Activated CD4-positive, CD25-positive, alpha-beta regulatory T cell treated with anti-CD3 and anti-CD28 coated beads, Interleukin-2, amount 50 U/mL, for 24 hours (primary cell): ENCODE measurements around the gene CBFA2T2.
"Not testable (repeated sequence)": the region's sequence is repeated elsewhere in the genome, so short reads cannot be mapped to it uniquely, and the experiment has no call there.

Experiments
- ATAC-seq, 2 donors: fragments of 150-1000 bp; cut with Tn5 transposase; one replicate each; pipeline ENCODE4 v1.10.0; 2021; ENCODE audit warnings: mild to moderate bottlenecking in 1 of 2, moderate library complexity in 1 of 2

CBFA2T2 gene

DNA sequence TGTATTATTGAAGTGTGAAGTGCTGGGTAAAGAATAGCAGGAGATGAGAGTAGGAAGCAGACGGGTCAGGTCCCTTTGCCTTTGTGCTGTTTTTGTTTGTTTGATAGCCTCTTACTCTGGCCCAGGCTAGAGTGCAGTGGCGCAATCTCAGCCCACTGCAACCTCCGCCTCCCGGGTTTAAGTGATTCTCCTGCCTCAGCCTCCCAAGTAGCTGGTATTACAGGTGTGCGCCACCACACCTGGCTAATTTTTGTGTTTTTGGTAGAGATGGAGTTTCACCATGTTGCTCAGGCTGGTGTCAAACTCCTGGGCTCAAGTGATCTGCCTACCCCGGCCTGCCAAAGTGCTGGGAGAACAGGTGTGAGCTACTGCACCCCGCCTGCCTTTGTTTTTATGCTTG lies 18.1 kb downstream of the CBFA2T2 start:
- not testable (repeated sequence) for ATAC-seq

DNA sequence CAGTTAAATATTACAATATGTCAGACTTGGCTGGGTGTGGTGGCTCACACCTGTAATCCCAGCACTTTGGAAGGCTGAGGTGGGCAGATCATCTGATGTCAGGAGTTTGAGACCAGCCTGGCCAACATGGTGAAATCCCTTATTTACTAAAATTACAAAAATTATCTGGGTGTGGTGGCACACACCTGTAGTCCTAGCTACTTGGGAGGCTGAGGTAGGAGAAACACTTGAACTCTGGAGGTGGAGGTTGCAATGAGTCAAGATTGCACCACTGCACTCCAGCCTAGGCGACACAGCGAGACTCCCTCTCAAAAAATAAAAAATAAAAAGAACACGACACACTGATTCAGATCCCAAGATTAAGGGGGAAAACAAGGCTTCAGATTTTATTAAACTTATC lies 19.2 kb downstream of the CBFA2T2 start:
- not testable (repeated sequence) for ATAC-seq

DNA sequence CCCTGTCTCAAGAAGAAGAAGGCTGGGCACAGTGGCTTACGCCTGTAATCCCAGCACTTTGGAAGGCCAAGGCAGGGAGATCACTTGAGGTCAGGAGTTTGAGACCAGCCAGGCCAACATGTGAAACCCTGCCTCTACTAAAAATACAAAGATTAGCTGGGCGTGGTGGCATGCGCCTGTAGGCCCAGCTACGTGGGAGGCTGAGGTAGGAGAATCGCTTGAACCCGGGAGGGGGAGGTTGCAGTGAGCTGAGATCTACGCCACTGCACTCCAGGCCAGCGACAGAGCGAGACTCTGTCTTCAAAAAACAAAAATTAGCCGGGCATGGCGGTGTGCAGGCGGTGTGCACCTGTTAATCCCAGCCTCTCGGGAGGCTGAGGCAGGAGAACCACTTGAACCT lies 22.0 kb downstream of the CBFA2T2 start:
- ATAC-seq: not testable (repeated sequence)

DNA sequence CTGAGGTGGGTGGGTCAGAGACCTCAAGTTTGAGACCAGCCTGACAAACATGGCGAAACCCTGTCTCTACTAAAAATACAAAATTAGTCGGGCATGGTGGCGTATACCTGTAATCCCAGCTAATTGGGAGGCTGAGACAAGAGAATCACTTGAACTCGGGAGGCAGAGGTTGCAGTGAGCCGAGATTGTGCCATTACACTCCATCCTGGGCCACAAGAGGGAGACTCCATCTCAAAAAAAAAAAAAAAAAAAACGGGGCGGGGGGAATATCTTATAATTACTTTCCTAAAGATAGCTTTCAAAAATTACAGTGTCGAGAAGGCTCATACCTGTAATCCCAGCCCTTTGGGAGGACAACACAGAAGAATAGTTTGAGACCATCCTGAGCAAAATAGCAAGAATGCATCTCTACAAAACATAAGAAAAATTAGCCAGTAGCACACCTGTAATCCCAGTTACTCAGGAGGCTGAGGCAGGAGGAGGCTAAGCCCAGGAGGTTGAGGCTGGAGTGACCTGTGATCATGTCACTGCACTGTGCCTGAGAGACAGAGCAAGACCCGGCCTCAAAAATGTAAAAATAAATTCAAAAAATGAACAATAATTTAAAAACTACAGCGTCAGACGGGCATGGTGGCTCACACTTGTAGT lies 25.8 kb downstream of the CBFA2T2 start:
- ATAC-seq: no peak

DNA sequence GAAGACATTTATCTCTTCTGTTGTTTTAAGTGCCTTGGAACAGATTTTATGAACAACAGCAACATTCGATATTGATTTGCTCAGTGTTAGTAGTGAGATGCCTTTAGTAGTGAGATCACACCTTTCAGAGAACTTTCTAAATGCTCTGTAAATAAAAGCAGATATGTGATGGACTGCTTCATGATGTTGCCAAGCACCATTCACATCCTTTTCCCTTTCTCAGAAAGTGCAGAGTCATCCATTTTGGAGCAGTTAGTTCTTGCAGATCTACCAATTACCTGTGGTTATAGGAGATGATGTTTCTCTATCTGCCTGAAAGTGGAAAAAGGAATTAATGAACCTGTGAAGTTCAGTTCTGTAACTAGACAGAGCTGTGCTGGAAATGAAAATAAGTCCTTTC lies 27.0 kb downstream of the CBFA2T2 start:
- ATAC-seq: peak in 1 of 2 donors; percentile 24

DNA sequence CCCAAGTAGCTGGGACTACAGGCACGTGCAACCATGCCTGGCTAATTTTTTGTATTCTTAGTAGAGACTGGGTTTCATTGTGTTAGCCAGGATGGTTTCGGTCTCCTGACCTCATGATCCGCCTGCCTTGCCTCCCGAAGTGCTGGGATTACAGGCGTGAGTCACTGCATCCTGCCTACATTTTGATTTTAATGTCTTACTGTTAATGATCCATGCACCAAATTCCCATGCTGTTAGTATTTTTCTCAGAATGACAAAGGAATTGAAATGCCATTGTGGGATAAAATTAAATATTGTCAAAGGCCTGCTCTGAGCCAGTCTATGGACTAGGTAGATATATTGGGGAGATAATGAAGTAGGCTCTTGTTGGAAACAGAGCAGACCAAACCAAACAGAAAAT lies 28.2 kb downstream of the CBFA2T2 start:
- ATAC-seq: no peak

DNA sequence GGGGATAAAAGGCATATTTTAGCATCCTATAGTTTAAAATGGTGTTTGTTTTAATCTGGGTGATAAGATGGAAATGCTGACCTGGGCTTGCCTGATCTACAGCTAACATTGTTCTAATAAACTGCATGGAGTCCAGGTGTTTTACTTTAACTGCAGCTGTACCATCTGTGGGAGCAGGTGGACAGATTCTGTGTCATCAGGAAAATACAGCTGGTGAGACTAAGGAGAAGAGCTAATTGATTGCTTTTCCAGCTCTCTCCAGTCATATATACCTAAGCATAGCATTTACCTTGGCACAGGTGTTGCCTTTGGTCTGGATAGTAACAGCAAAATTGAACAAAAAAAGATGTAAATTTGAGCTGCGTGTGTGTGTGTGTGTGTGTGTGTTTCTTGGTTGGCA lies 31.6 kb downstream of the CBFA2T2 start:
- ATAC-seq: no peak

DNA sequence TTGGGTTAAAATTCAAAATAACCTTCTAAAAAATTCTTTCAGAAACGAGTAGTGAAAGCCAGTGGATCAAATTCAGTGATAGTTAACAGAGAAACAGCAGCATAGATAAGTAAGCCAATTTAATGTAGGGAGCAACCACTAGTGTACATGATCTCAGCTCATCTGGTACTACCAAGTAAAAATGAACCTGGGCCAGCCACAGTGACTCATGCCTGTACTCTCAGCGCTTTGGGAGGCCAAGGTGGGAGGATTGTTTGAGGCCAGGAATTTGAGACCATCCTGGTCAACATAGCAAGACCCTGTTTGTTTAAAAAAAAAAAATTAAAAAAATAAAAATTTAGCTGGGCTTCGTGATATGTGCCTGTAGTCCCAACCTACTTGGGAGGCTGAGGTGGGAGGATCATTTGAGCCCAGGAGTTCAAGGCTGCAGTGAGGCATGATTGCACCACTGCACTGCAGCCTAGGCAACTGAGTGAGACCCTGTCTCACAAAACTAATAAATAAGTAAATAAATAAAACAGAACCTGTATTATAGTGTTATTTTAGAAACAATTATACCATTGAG lies 32.4 kb downstream of the CBFA2T2 start:
- peak in 1 of 2 donors; percentile 67 for ATAC-seq

DNA sequence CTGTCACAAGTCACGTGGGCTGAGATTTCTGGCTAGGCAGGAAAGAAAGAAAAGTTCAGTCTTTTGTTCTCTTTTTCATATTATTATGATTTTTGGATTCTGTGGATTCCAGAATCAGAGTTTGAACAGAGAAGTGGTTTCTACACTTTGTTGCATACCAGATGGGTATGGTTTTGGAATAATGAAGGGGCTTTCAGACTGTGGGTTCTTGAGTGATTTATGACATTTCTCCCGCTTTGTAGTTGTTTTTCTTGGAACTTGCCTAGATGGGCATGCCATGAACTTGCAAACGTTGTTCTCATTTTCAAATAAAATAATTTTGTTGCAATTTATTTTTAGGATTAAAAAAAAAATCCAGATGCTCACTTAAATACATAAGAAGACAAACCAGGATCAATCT lies 34.4 kb downstream of the CBFA2T2 start:
- ATAC-seq: no peak

DNA sequence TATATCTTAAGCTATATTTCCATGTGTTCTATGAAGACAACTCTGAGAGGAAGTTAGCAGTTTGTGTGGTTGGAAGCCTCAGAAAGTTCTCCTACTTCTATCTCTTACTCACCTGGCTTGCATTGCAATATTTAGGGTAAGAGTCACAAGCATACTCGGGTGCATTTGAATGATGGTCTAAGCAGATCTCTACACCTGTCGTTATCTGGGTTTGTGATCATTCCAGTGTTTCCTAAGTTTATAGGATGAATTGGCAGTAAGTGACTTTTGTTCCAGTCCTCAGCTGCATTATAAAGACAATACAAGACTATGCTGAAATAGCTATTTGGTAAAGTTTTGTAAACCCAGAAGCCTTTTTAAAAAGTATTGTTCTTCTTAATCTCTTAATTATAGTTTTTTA lies 36.9 kb downstream of the CBFA2T2 start:
- no peak for ATAC-seq

DNA sequence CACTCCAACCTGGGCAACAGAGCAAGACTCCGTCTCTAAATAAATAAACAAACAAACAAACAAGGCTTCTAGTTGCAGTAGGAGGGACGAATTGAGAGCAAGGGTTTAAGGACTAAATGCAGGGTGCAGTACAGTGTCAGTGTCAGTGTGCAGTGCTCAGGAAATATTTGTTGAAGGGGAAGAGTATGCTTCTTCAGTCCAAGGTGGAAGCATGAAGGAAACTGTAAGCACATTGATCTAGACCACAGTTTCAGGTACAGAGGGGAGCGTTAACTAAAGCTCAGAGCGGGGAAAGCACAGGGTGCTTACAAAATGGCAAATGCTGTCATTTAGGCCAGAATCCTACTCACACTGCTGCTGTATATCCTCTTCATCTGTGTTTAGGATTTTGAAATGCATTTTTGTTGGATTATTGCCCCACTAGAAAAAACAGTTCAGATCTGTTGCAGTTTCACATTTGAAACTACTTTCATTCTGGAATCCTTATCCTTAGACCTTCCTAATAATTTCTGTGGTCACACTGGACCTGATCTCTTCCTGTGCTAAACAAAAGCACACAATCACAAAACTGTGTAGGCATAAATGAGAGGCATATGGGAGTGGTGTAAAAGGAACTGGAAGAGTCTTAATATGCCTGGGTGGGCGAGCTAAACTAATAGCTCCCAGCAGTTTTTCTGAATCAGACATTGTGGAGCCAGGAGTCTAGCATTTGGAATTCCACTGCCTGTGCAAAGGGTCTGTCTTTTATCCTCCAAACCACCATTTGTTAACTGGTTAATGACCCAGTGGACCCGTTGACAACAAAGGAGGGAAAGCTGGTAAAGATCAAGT lies 41.4 kb downstream of the CBFA2T2 start:
- no peak for ATAC-seq

DNA sequence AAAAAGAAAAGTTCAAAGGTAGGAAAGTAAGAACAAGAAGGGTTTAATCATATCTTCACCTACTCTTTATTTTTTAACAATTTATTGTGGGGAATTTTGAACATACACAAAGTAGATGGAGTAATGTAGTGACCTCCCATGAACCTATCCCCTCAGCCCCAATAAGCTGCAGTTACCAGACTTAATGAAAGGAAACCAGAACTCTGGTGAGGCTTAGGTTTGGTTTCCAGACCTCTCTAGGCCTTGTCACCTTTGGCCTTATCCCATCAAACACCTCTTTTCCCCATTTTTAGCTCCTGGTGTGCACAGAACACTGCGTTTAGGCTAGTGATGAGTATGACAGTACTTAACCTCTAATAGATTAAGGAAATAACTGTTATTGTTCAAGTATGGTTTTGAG lies 42.0 kb downstream of the CBFA2T2 start:
- no peak for ATAC-seq

DNA sequence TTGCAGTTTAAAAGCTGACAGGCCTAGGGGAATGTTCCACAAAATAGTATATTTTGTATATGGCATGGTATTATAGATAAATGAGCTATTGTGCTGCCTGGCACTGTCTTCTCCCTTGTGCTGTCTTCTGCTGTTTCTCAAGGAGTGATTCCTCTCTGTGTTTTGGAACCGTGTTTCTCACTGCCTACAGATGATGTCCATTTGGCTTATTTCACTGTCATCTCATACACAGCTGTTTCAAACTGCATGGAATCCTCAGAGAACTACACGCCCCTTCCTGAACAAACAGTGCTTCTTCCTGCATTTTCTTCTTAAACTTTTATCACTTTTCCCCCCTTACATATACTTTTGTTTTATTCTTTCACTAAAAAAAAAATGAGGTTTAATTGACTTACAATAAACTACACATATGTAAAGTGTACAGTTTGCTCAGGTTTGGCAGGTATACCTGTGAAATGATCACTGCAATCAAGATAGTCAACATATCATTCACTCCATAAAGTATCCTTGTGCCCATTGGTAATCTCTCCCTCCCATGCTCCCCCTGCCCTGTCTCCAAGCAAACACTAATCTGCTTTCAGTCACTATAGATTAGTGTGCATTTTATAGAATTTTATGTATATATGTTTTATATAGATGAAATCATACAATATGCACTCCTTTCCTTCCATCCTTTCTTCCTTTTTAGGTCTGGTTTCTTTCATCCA lies 43.0 kb downstream of the CBFA2T2 start:
- no peak for ATAC-seq

DNA sequence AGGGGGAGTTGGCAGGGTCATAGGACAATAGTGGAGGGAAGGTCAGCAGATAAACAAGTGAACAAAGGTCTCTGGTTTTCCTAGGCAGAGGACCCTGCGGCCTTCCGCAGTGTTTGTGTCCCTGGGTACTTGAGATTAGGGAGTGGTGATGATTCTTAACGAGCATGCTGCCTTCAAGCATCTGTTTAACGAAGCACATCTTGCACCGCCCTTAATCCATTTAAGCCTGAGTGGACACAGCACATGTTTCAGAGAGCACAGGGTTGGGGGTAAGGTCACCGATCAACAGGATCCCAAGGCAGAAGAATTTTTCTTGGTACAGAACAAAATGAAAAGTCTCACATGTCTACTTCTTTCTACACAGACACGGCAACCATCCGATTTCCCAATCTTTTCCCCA lies 45.8 kb downstream of the CBFA2T2 start:
- ATAC-seq: not testable (repeated sequence)

DNA sequence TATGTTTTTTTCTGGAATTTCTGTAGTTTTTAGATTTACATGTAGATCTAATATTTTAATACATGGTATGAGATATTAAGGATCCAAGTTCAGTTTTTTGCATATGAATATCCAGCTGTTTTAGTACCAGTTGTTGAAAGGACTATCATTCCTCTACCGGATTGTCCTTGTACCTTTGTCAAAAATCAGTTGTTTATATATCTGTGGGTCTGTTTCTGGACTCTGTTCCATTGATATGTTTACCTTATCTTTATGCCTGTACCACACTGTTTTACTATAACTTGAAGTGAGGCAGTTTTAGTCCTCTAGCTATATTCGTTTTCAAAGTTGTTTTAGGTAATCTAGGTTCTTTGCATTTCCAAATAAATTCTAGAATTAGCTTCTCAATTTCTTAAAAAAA lies 47.7 kb downstream of the CBFA2T2 start:
- ATAC-seq: no peak

DNA sequence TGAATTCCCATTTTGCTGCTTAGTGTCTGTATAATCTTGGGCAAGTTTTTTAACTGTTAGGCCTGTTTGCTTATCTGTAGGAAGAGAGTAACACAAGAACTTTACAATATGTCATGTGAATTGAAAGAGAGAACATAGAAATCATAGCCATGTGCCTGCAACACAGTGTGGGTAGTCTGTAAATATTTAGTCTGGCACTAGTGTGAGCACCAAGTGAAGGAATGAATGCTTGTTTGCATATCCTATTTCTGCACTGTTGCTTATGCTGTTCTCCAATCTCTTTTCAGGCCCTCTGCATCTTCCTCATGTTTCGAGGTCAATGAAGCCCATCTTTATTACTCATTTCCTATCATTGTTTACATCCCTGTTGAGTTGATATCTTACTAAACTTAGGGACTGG lies 49.2 kb downstream of the CBFA2T2 start:
- ATAC-seq: no peak

DNA sequence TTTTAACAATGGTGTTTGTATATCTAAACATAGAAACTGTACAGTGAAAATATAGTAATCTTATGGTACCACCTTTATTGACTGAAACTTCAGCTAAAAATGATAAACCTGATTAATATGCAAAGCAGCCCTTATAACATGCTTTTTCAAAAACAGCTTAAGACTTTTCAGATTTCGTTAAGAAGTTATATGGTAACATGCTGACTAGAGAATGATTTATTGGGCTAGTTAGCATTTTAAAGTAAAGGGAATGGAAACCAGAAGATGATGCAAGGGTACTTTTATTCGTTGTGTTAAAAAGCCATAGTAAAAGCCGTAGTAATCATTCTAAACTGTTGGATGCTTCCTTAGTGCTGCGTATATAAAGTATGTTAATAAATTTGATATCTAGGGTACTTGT lies 50.5 kb downstream of the CBFA2T2 start:
- no peak for ATAC-seq

DNA sequence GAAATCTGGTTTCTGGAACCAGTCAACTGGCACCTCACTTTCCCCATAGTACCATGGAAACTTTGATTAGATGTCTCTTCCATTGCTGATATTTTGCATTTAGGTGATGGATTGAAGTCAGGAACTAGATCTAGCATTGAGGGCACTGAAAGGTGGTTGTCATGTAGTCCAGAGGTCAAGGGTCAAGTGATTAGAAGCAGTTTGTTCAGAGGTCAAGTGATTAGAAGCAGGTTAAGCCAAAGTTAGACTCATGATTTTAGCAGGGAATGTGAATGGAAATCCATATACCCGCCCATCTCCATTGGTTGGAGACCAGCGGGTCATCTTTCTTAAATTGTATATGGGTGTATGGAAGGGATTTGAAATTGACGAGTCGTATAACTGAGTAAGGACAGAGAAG lies 51.2 kb downstream of the CBFA2T2 start:
- no peak for ATAC-seq

DNA sequence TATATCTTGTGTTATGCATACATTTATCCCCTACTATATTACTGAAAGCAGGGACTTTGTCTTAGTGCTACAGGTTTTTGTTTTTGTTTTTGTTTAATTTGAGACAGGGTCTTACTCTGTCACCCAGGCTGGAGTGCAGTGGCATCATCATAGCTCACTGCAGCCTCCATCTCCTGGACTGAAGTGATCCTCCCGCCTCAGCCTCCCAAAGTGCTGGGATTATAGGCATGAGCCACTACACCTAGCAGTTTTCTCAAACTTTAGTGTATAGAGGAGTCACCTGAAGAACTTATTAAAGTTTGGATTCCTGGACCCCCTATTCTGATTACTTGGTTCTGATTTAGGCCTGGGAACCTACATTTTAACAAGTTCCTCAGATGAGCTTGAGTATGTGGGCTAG lies 51.9 kb downstream of the CBFA2T2 start:
- ATAC-seq: no peak

DNA sequence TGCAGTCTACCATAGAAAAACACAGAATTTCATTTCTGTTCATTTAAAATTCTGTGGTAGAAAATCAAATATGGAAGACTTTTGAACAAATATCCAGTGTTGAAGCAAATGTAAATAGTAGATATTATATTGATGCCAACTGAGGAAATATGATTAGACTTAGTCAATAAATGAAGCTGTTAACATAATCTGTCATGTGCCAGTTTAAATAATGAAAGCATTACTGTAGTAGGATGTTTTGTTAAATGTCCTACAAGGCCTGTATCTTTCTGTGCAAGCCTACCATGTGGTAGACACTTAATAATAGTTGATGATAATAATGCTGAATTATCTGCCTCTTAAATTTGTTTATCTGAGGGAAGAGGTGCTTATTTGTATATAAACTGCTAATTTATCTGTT lies 55.9 kb downstream of the CBFA2T2 start:
- no peak for ATAC-seq

DNA sequence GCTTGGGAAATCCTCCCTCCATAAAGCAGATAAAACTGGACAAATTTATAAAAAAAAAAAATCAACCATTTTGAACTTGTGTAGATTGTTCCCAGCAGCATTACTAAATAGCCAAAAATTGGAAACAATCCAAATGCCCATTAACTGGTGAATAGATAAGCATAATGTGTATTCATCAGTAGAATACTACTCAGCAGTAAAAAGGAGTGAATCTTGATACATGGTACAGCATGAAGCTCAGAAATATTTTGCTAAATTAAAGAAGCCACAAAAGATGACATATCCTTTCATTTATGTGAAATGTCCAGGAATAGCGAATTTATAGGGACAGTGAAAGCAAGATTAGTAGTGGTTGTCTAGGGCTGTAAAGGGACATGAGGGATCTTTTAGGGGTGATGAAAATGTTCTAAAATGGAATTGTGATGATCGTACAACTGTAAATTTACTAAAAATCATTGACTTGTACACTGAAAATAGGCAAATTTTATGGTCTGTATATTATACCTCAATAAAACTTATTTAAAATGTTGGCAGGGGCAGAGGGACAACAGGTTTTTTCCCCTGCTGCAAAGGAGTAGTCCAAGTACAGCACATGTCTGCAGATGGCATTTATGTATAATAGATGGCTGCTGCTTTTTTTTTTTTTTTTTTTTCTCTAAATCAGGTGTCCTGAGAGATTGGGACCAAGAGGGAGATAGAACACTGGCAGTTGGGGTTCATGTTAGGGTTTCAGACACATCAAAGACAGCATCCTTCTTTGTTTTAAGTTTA lies 59.5 kb downstream of the CBFA2T2 start:
- ATAC-seq: no peak

DNA sequence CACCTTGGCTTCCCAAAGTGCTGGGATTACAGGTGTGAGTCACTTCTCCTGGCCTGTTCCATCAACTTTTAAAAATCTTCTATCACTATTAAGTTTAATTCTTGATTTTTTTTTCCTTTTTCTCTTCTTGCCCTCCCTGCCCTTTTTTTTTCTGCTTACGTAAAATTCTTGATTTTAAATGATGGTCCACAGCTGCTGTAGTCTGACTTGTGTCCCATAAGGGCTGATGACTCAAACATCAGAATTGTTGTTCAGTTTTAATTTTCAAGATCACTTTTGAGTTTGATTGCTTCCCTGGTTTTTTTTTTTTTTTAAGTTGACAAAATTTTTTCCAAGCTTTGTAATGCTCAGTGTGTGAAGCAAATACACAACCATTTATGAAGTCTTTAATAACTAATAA lies 61.9 kb downstream of the CBFA2T2 start:
- no peak for ATAC-seq

DNA sequence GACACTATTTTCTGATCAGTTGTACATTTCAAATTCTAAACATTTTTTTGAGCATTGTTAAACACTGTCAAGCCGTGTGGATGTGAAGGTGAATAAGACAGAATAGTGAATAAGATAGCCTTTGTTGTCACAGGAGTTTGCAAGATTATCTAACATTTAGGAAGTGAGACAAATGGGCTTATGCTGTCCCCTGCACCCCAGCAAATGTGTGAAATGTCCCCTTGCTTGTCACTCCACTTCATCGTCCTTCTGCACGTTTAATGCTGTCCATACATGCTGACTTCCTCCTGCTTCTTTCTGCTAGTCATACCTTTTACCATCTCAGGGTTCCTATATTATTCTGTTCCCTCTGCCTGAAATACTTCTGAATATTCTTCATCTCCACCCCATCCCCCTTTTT lies 62.6 kb downstream of the CBFA2T2 start:
- no peak for ATAC-seq
